IPS-15b (cell line): ENCODE data around the gene PALM.
"Not testable (repeated sequence)": the region's sequence is repeated elsewhere in the genome, so short reads cannot be mapped to it uniquely, and the experiment has no call there.

ENCODE experiments used
- H3K27me3 ChIP-seq: one replicate; pipeline ENCODE4 v1.6.1; 2013; ENCODE audit warnings: low read length; ENCODE audit not compliant: control insufficient read depth, insufficient read depth
- H3K36me3 ChIP-seq: one replicate; pipeline ENCODE4 v1.6.1; 2013; ENCODE audit warnings: low read length; ENCODE audit not compliant: control insufficient read depth, insufficient read depth
- H3K4me1 ChIP-seq: one replicate; pipeline ENCODE4 v1.6.1; 2013; ENCODE audit warnings: mild to moderate bottlenecking, low read length; ENCODE audit not compliant: control insufficient read depth, insufficient read depth
- H3K4me3 ChIP-seq: one replicate; pipeline ENCODE4 v1.5.1; 2013; ENCODE audit warnings: low read depth, low read length
- H3K9ac ChIP-seq: one replicate; pipeline ENCODE4 v1.6.1; 2013; ENCODE audit warnings: low read depth, mild to moderate bottlenecking, low read length
- H3K9me3 ChIP-seq: one replicate; pipeline ENCODE4 v1.6.1; 2013; ENCODE audit warnings: mild to moderate bottlenecking, low read length; ENCODE audit not compliant: control insufficient read depth, insufficient read depth

PALM gene

GRCh38 chr19:698529-698928 is 10.2 kb upstream of the PALM start:
- H3K27me3 ChIP-seq, H3K9me3 ChIP-seq, H3K4me3 ChIP-seq, H3K36me3 ChIP-seq, H3K9ac ChIP-seq, H3K4me1 ChIP-seq: not testable (repeated sequence)

DNA sequence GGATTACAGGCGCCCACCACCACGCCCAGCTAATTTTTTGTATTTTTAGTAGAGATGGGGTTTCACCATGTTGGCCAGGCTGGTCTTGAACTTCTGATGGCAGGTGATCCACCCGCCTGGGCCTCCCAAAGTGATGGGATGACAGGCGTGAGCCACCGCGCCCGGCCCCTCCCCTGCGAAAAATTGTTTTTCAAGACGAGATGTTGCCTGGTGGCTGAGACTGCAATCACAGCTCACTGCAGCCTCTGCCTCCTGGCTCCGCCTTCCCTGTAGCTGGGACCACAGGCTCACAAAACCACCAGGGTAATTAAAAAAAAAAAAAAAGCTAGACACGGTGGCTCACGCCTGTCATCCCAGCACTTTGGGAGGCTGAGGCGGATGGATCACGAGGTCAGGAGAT is 8.8 kb upstream of the PALM start:
- not testable (repeated sequence) for H3K9me3 ChIP-seq, H3K27me3 ChIP-seq, H3K36me3 ChIP-seq, H3K4me3 ChIP-seq, H3K4me1 ChIP-seq, H3K9ac ChIP-seq

DNA sequence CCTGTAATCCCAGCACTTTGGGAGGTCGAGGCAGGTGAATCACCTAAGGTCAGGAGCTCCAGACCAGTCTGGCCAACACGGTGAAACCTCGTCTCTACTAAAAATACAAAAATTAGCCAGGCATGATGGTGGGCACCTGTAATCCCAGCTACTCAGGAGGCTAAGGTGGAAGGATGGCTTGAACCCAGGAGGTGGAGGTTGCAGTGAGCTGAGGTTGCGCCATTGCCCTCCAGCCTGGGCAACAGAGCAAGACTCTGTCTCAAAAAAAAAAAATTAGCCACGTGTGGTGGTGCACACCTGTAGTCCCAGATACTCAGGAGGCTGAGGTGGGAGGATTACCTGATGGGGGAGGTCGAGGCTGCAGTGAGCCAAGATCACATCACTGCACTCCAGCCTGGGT is 5.9 kb upstream of the PALM start:
- H3K9ac ChIP-seq, H3K9me3 ChIP-seq, H3K27me3 ChIP-seq, H3K36me3 ChIP-seq, H3K4me1 ChIP-seq: not testable (repeated sequence)
- H3K4me3 ChIP-seq: peak overlapping the region; percentile 45

GRCh38 chr19:703329-703650 is 5.4 kb upstream of the PALM start:
- Histone ChIP-seq H3K27me3 (no peaks in the 10 kb centered on the region), H3K4me3 (peak overlapping the region; percentile 45), H3K9me3 (no peaks in the 10 kb centered on the region), H3K36me3 (no peaks in the 10 kb centered on the region), H3K4me1 (no peaks in the 10 kb centered on the region), H3K9ac (no peak overlapping the region)

DNA sequence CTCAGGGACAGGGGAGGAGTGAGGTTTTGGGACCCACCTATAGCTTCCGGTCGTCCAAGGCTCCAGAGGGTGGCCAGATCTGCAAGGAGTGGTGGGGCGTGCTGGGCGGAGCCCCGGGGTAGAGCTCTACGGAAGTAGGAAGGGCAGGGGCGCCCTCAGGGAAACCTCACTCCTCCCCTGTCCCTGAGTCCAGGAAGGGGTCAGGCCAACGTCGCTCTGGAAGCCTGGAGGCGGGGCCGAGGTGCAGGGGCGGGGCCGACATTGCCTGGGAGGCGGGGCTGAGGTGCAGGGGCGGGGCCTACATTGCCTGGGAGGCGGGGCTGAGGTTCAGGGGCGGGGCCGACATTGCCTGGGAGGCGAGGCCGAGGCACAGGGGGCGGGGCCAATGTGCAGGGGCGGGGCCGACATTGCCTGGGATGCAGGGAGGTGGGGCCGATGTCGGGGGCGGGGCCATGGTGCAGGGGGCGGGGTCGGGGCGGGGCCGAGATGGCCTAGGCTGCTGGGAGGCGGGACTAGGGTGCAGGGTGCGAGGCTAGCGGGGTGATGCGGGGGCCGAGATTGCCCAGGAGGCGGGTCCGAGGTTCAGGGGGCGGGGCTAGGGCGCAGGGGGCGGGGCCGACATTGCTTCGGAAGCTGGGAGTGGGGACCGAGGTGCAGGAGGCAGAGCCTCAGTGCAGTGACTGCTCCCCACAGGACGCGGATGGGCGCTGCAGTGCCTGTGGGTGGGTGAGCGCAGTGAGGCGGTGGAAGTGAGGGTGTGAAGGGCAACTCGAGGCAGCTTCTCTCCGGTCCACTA is 4.9 kb upstream of the PALM start:
- Histone ChIP-seq H3K9me3 (no peaks in the 10 kb centered on the region), H3K9ac (no peak overlapping the region), H3K4me3 (peak overlapping the region; percentile 63), H3K27me3 (no peaks in the 10 kb centered on the region), H3K36me3 (no peaks in the 10 kb centered on the region), H3K4me1 (no peaks in the 10 kb centered on the region)

DNA sequence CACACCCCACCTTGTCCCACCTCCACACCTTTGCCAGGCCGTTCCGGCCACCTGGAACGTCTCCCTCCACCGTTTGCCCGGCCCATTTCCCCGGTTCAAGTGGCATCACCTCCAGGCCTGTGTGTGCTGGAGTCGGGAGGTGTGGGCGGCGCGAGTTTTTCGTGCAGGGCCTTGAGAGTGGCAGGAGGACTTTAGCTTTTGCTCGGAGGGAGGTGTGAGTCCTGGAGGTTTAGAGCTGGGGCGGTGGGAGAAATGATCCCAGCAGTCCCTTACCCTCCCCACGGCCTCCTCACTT is 4.3 kb upstream of the PALM start:
- H3K9ac ChIP-seq: no peak overlapping the region
- H3K4me1 ChIP-seq: no peaks in the 10 kb centered on the region
- H3K27me3 ChIP-seq: no peaks in the 10 kb centered on the region
- H3K9me3 ChIP-seq: no peaks in the 10 kb centered on the region
- no peaks in the 10 kb centered on the region for H3K36me3 ChIP-seq
- H3K4me3 ChIP-seq: peak overlapping the region; percentile 63

- no peaks in the 10 kb centered on the region for H3K27me3 ChIP-seq
- peaks cover 5% of the 10 kb centered on the region for H3K4me1 ChIP-seq
- peak overlapping the region; percentile 48 for H3K4me3 ChIP-seq
- H3K36me3 ChIP-seq: no peaks in the 10 kb centered on the region
- no peak overlapping the region for H3K9ac ChIP-seq
- H3K9me3 ChIP-seq: no peaks in the 10 kb centered on the region
Observed at GRCh38 chr19:709196-709964, 645 bp downstream of the PALM start.

- H3K27me3 ChIP-seq: no peaks in the 10 kb centered on the region
- no peaks in the 10 kb centered on the region for H3K9me3 ChIP-seq
- no peak overlapping the region for H3K9ac ChIP-seq
- H3K4me3 ChIP-seq: peak overlapping the region; percentile 48
- no peaks in the 10 kb centered on the region for H3K36me3 ChIP-seq
- peaks cover 5% of the 10 kb centered on the region for H3K4me1 ChIP-seq
Observed at GRCh38 chr19:709965-710571, 1.3 kb downstream of the PALM start.

DNA sequence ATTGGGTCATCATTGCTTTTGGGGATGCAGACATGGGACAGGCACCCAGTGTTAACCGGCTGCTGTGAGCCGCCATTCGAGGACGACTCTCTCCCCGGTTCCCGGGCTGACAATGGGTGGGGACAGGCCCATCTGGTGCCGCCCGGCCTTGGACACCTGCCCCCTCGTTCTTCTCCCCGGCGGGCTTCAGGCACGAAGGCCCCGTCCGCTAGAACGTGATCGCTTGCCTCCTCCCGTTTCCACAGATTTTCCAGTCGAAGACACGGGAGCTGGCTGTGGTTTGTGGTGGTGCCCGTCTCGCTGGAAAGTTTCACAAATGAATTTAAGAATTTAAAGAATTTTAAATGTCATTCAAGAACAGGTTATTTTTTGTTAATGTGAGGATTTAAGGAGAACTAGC is 2.0 kb downstream of the PALM start:
- Histone ChIP-seq H3K27me3 (no peaks in the 10 kb centered on the region), H3K9me3 (no peaks in the 10 kb centered on the region), H3K4me3 (no peak overlapping the region), H3K4me1 (peaks cover 5% of the 10 kb centered on the region), H3K9ac (no peak overlapping the region), H3K36me3 (no peaks in the 10 kb centered on the region)

DNA sequence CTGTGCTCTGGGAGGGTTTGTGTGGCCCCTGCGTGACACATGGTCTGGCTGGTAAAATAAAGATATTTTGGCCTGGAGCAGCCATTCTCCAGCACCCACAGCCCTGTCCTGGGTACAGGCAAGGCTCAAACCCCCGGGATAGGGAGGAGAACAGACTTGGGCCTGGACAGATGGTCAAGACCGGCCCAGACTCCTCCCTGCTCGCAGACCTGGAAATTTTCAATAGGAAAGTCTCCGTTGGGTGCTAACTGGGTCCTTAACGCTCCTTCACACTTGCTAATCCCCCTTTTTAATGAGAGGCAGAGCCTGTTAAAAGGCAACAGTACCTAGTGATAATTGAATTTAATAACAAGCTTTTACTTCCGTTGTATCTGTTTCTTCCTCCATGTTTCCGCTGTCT is 2.5 kb downstream of the PALM start:
- Histone ChIP-seq H3K4me1 (peaks cover 5% of the 10 kb centered on the region), H3K36me3 (no peaks in the 10 kb centered on the region), H3K4me3 (no peak overlapping the region), H3K9ac (no peak overlapping the region), H3K27me3 (no peaks in the 10 kb centered on the region), H3K9me3 (no peaks in the 10 kb centered on the region)

DNA sequence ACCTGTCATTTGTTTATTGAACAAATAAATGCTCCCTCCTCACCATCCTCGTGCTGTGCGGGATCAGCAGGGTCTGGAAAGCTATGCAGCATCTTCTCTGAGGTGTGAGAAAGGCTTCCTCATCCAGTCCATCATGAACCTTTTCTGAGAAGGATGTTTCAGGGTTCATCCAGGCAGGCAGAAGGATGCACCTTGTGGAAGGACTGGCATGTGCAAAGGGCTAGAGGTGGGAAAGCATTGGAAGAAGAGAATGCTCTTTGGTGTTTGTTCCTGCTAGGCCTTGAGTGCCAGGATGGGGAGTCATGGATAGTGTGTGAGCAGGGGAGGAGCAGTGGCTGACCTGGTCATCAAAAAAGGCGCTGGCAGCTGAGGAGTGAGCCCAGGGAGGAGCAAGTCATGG is 6.6 kb downstream of the PALM start:
- Histone ChIP-seq H3K27me3 (no peaks in the 10 kb centered on the region), H3K9me3 (no peaks in the 10 kb centered on the region), H3K9ac (no peak overlapping the region), H3K36me3 (no peaks in the 10 kb centered on the region), H3K4me3 (no peak overlapping the region), H3K4me1 (peaks cover 8% of the 10 kb centered on the region)
